ENCODE measurements around the gene GOLT1A.

The GOLT1A gene

GRCh38 chr1:204150702-204151551 lies 62.9 kb downstream of the GOLT1A start:
- Histone ChIP-seq H3K36me3 (ENCODE audit: insufficient read depth, low read depth, low read length) (no peaks in the 10 kb centered on the region), H3K9ac (ENCODE audit: low read depth, low read length) (peak overlapping the region; percentile 41; the same call in 1 of the 2 replicates), H3K4me1 (ENCODE audit: insufficient read depth, low read length) (peaks cover 21% of the 10 kb centered on the region), H3K27me3 (ENCODE audit: insufficient read depth, low read length) (peaks cover 39% of the 10 kb centered on the region), H3K4me3 (ENCODE audit: low read length) (peak overlapping the region; percentile 75), H3K27ac (ENCODE audit: low read length) (no peak overlapping the region), H3K9me3 (ENCODE audit: insufficient read depth, low read depth, low read length) (no peaks in the 10 kb centered on the region)

- Histone ChIP-seq H3K27me3 (ENCODE audit: insufficient read depth, low read length) (peaks cover 39% of the 10 kb centered on the region), H3K4me1 (ENCODE audit: insufficient read depth, low read length) (peaks cover 21% of the 10 kb centered on the region), H3K9me3 (ENCODE audit: insufficient read depth, low read depth, low read length) (no peaks in the 10 kb centered on the region), H3K36me3 (ENCODE audit: insufficient read depth, low read depth, low read length) (no peaks in the 10 kb centered on the region), H3K9ac (ENCODE audit: low read depth, low read length) (no peak overlapping the region), H3K4me3 (ENCODE audit: low read length) (no peak overlapping the region; the same call in 1 of the 2 replicates), H3K27ac (ENCODE audit: low read length) (no peak overlapping the region)
Observed at GRCh38 chr1:204149635-204150565, 63.9 kb downstream of the GOLT1A start.

- Histone ChIP-seq H3K4me1 (ENCODE audit: insufficient read depth, low read length) (peaks cover 21% of the 10 kb centered on the region), H3K36me3 (ENCODE audit: insufficient read depth, low read depth, low read length) (no peaks in the 10 kb centered on the region), H3K9ac (ENCODE audit: low read depth, low read length) (no peak overlapping the region), H3K27ac (ENCODE audit: low read length) (no peak overlapping the region), H3K4me3 (ENCODE audit: low read length) (no peak overlapping the region), H3K9me3 (ENCODE audit: insufficient read depth, low read depth, low read length) (no peaks in the 10 kb centered on the region), H3K27me3 (ENCODE audit: insufficient read depth, low read length) (peaks cover 38% of the 10 kb centered on the region)
Observed at GRCh38 chr1:204149107-204149506, 64.7 kb downstream of the GOLT1A start.
